NCI-H2029 treated with DMSO at 0.1 percent for 48 hours (cell line): ENCODE data around the gene MAFG.

Experiments used
- DNase-seq: peaks from one replicate; lab custom pipeline; 2025; lab: John Stamatoyannopoulos, UW

The MAFG gene

GRCh38 chr17:81898029-81898866, 29.3 kb downstream of the MAFG start:
- DNase-seq = no peak

DNA sequence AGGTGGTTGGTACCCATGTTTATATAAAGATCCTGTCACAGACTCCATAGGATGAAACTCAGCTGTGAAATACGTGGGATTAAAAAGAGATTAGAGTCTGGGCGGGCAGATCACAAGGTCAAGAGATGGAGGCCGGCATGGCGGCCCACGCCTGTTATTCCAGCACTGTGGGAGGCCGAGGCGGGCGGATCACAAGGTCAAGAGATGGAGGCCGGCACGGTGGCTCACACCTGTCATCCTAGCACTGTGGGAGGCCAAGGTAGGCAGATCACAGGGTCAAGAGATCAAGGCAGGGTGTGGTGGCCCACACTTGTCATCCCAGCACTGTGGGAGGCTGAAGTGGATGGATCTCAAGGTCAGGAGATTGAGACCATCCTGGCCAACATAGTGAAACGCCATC, 32.1 kb downstream of the MAFG start:
- no peak for DNase-seq

- DNase-seq = no peak
Measured at GRCh38 chr17:81891303-81891552, 36.3 kb downstream of the MAFG start.

GRCh38 chr17:81890447-81891302, 36.9 kb downstream of the MAFG start:
- no peak for DNase-seq

DNA sequence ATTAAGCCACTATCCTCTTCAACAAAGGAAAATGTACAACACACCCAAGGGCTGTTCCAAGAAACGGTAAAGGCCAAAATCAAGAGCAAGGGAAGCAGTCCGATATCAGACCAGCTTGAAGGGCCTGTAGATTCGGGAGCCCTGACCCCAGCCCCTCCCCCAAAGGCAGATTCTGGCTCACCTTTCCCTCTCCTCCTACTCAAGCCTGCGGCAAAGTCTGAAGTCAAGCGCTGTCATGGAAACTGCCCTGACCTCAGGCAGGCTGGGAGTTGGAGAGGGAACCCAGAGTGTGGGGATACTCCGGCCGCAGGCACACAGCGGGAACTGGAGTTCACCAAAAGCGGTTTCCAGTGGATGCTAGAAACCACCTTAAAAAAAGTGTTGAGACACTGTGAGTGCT, 37.9 kb downstream of the MAFG start:
- DNase-seq = no peak

GRCh38 chr17:81888988-81889595, 38.4 kb downstream of the MAFG start:
- no peak for DNase-seq

GRCh38 chr17:81888105-81888987, 39.2 kb downstream of the MAFG start:
- DNase-seq = no peak

DNA sequence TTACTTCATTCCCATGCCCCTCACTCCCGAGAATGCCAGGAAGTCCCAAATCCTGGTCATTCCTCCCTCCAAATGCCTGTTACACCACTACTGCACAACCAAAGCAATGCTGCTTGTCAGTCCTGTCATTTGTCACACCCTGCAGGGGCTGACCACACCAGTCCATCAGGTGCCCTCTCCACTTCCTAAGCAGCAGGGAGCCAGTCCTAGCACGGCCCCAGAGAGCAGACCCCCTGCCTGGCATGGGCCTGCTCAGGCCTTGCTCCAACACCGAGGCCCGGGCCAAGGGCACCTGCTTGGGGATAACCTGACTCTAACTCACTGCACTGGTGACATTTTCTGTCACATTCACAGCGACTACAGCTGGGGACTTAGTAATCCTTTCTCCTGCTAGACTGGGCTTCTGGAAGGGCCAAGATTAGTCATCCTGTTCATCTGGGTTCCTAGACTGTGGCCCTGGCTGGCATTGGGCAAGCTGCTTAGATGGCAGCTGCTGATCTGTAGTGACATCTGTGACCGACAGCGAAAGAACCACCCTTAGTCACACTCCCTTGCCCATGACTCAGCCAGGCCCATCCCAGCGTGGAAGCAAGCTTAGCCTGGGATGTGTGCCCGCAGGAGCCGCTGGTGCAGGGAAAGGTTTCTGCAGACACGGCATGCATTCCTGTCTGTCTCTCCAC, 41.5 kb downstream of the MAFG start:
- no peak for DNase-seq

DNA sequence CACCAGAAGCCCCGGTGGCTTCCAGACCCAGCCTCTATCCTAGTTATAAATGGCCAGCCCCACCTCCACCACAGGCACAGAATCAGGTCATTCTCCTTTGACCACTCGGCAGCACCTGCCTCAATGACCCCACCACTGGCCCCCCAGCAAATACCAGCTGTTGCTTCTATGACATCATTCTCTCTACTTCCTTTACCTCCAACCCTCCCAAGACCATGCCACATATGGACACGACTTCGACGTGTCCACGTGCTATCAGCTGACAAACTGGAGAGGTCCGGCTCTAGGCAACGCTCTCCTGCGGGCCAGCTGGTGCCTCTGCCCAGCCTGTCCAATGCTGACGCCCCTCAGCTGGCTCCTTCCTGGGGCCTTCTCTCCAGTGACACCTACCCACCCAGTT, 42.1 kb downstream of the MAFG start:
- no peak for DNase-seq

GRCh38 chr17:81884968-81885367, 42.6 kb downstream of the MAFG start:
- DNase-seq = no peak

DNA sequence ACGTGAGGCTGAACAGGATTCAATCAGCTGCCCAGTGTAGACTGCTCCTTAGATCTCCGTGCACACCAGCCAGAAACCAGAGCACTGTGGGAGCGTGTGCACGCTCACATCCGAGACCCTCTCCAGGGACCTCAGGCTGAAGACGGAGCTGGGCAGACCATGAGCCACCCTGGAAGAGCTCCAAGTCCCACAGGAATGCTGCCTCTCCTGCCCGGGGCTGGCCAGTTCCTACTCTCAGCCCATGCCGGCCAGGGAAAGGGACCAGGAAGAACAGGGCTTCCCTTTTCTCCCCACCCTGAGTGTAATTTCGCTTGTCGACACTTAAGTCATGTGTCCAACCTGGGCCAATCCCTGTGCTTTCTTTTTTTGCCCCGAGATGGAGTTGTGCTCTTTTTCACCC, 43.0 kb downstream of the MAFG start:
- DNase-seq = no peak

- DNase-seq = no peak
Measured at GRCh38 chr17:81879121-81879520, 48.4 kb downstream of the MAFG start.

DNA sequence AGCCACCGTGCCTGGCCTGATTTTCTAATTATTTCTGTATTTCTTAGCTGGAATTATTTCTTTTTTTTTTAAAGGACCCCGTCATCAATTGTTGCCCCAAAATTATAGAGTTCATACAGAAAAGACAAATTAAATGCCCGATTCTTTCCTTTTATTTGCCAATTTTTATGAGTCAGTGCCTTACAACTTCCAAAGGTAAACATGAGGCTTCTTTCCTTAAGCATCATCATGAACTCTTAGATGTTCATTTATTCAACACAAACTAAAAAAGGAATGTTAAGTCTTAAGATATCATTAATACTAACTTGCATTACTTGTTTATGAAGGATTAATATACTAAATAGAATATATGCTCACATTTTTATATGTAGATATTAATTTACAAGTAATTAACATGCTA, 49.2 kb downstream of the MAFG start:
- no peak for DNase-seq

DNA sequence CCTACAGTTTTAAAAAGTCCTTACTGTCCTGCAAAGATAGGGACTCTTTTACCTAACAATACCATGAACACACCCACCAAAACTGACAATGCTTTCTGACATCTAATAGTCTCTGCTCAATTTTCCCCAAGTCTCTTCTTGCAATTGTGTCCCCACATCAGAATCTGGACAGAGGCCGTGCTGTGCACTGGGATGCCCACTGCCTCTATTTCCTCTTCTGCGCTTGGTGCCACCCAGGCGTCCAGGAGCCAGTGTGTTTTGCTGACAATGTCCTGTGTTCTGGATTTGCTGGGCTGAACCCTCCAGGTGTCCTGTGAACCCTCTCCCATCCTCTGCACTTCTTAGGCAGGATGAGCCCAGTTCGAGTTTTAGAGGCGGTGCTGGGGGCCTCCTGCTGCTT, 50.0 kb downstream of the MAFG start:
- DNase-seq = no peak

DNA sequence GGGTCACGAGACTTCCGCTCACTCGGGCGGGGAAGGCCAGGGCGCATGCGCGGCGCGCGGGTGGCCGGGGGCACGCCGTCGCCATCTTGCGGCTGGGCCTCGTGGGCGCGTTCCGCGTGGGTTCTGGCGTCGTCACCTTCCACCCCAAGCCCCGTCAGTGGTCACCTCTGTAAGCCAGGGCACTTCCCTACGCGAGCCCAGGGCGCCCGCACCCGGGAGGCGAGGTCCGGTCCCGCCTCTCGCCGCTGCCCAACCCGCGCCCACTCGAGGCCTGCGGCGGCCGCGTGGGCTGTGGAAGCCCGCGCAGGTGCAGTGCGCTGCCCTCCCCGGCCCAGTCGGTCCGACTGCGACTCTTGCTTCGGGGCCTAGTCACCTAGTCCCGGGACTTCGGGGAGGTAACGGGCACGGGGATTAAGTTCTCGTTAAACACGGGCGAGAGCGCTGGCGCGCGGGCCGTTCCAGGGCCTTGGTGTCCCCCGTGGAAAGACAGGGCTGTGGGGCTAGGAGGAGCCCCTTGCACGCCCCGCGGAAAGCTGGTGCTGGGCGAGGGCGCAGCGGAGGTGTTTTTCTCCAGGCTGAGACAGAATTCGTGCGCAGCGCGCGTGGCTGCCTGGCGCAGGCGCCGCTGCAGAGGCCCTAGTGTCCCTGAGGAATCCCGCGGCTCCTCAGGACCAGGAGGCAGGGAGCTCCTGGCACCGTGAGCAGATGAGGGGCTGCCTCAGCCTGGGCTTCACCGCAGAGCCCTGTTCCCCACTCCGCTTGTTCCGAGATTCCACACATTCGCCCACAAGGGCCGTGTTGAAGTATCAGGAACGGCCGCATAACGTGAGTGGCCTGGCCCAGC, 55.9 kb downstream of the MAFG start:
- no peak for DNase-seq

DNA sequence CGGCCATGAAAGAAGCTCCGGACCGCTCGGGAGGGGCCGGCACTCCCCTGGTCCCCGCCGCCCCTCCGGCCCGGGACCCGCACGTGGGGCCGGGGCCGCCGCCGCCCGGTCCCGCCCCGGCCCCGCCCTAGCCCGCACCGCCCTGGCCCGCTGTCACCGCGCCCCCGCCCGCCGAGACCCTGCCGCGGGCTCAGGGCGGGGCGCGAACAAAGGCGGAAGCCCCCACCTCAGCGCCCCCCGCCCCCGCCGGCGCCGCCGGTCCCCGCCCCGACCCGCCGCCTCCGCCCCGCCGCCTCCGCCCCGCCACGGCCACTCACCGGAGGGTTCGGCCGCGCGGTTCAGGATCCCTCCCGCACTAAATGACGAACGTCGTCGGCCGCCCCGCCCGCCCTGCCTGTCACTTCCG, 56.6 kb downstream of the MAFG start, which contains the start of gene ARHGDIA:
Gene ARHGDIA (minus strand): TSS at position 357 of the 406 bp plus-strand sequence. CDS start 1,407 bp downstream, outside the sequence.
- DNase-seq = no peak

DNA sequence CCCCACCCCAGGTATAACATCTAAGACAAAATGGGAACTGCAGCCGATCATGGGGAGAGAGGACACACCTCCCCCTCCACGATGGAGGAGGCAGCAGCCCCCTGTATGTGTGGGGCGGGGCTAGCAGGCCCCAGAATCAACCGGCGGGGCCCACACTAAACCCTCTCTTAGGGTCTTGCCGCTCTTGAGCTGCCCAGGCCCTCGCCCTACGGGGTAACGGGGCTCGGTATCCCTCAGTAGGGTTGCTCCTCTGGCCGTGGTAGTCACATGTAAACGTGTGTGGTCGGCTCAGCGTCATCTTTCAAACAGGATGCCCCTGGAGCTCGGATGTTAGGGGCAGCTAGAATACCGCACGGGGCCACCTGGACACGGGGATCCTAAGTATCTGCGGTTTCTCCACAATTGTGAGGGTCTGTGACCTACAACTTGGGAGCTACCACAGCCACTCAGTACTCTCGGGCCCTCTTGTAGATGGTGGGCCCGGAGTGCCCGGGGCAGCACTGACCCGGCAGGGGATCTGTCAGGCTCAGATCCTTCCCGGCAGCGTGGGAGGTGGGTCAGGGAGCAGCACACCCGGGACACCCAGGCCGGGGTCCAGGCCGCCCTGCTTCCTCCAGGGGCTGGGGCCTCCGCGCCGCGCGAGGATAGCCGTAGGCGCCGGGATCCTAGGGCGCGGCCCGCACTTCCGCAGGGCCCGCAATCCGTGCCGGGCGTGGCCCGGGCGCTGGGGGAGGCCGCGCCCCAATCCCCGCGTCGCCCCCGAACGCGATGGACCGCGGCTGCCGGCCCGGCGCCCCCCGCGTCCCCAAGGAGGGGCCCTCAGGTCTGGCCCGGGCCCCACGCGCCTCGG, 57.2 kb downstream of the MAFG start:
- no peak for DNase-seq

GRCh38 chr17:81869221-81870130, 58.1 kb downstream of the MAFG start:
- no peak for DNase-seq
